CD4-positive, alpha-beta T cell treated with Interleukin-1 beta for 1 hour (primary cell): ENCODE data around the gene ENOX1.
"Not testable (repeated sequence)": the region's sequence is repeated elsewhere in the genome, so short reads cannot be mapped to it uniquely, and the experiment has no call there.

Experiments
- DNase-seq, 2 donors: peaks; one replicate each; pipeline ENCODE4 v3.0.0-alpha.2; 2020 to 2022

The ENOX1 gene

GRCh38 chr13:43180036-43180660, 606.6 kb downstream of the ENOX1 start:
- DNase-seq: no peak

- no peak for DNase-seq
Measured at GRCh38 chr13:43171489-43171888, 615.3 kb downstream of the ENOX1 start.

- no peak for DNase-seq
Measured at GRCh38 chr13:43170506-43170905, 616.3 kb downstream of the ENOX1 start.

GRCh38 chr13:43168434-43168833, 618.3 kb downstream of the ENOX1 start:
- DNase-seq: not testable (repeated sequence)

- DNase-seq: no peak
Measured at GRCh38 chr13:43167731-43168130, 619.0 kb downstream of the ENOX1 start.

- DNase-seq: no peak
Measured at GRCh38 chr13:43166644-43167457, 619.9 kb downstream of the ENOX1 start.
